ENCODE data around the gene RNF148. TPM values are rescaled to one million over a fixed set of nuclear protein-coding genes. Genes with fewer than 3 reads are reported as not detected.

Gene RNF148
- total RNA-seq, 1 donor from 2014 or later, result 1.9 TPM

DNA sequence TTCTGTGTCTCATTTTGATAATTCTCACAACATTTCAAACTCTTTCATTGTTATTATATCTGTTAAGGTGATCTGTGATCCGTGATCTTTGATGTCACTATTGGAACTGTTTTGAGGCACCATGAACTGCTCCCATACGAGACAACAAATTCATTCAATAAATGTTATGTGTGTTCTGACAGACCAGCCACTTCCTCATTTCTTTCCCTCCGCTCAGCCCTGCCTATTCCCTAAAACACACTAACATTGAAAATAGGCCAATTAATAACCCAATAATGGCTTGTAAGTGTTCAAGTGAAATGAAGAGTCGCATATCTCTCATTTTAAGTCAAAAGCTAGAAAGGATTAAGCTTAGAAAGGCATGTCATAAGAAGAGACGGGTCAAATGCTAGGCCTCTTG is 49.0 kb downstream of the RNF148 start:
- H3K27ac ChIP-seq, result no peak overlapping the region
- H3K4me1 ChIP-seq, result no peaks in the 10 kb centered on the region
- DNase-seq (no peak), ATAC-seq (no peak)
- H3K4me3 ChIP-seq, result no peak overlapping the region
- intact Hi-C loops (cut with DNase I), result no loop called here
- H3K9me3 ChIP-seq, result no peaks in the 10 kb centered on the region
- H3K36me3 ChIP-seq, result no peaks in the 10 kb centered on the region
- H3K27me3 ChIP-seq, result no peaks in the 10 kb centered on the region
- TF ChIP-seq, protein P1, sequence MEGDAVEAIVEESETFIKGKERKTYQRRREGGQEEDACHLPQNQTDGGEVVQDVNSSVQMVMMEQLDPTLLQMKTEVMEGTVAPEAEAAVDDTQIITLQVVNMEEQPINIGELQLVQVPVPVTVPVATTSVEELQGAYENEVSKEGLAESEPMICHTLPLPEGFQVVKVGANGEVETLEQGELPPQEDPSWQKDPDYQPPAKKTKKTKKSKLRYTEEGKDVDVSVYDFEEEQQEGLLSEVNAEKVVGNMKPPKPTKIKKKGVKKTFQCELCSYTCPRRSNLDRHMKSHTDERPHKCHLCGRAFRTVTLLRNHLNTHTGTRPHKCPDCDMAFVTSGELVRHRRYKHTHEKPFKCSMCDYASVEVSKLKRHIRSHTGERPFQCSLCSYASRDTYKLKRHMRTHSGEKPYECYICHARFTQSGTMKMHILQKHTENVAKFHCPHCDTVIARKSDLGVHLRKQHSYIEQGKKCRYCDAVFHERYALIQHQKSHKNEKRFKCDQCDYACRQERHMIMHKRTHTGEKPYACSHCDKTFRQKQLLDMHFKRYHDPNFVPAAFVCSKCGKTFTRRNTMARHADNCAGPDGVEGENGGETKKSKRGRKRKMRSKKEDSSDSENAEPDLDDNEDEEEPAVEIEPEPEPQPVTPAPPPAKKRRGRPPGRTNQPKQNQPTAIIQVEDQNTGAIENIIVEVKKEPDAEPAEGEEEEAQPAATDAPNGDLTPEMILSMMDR (IDR thresholded peaks at IDR 0.05), result no peak

DNA sequence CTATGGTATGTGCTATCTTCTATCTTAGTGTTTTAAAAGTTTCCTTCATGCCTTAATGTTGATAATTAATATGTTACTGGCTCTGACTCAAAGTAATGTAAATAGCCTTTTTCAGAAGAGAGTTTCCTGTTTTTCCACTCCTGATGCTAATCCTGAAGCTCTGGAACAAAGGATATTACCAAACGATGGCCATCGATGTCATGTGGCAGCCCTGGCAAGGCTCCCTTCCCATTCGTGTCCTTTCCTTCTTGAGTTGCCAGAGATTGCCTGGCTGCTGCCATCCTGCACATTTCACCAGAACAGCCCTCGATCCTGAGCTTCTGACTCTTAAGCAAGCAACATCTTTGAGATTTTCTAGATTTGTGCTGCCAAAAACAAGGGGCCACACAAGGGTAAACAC is 49.8 kb downstream of the RNF148 start:
- H3K27ac ChIP-seq, result no peak overlapping the region
- peak; percentile 50 for ATAC-seq
- no peaks in the 10 kb centered on the region for H3K4me1 ChIP-seq
- no peaks in the 10 kb centered on the region for H3K9me3 ChIP-seq
- H3K27me3 ChIP-seq, result no peaks in the 10 kb centered on the region
- H3K4me3 ChIP-seq, result no peak overlapping the region
- no peaks in the 10 kb centered on the region for H3K36me3 ChIP-seq
- TF ChIP-seq, protein P1 (IDR thresholded peaks at IDR 0.05), result no peak
- no peak for DNase-seq
- intact Hi-C loops (cut with DNase I), result no loop called here

Other genes starting within 250 kb of the RNF148 start
- gene RNF133, start 3.8 kb downstream of the RNF148 start, total RNA-seq, result 1.2 TPM
- gene CADPS2, start 183.5 kb upstream of the RNF148 start, total RNA-seq, result 46.1 TPM